Dedifferentiated amniotic fluid mesenchymal stem cell (primary cell): ENCODE results near the gene ST6GALNAC3.
"Not testable (repeated sequence)": the region's sequence is repeated elsewhere in the genome, so short reads cannot be mapped to it uniquely, and the experiment has no call there.

ENCODE experiments used
- DNase-seq: peaks from one replicate; pipeline ENCODE4 v3.0.0-alpha.2; 2016; ENCODE audit errors: extremely low spot score

Gene ST6GALNAC3

GRCh38 chr1:76106719-76107235 is 32.2 kb downstream of the ST6GALNAC3 start:
- DNase-seq, result no peak

GRCh38 chr1:76109404-76109803 is 34.9 kb downstream of the ST6GALNAC3 start:
- no peak for DNase-seq

- no peak for DNase-seq
Measured at GRCh38 chr1:76109901-76110560, 35.5 kb downstream of the ST6GALNAC3 start.

GRCh38 chr1:76110666-76111065 is 36.1 kb downstream of the ST6GALNAC3 start:
- no peak for DNase-seq

GRCh38 chr1:76112321-76112720 is 37.8 kb downstream of the ST6GALNAC3 start:
- not testable (repeated sequence) for DNase-seq

DNA sequence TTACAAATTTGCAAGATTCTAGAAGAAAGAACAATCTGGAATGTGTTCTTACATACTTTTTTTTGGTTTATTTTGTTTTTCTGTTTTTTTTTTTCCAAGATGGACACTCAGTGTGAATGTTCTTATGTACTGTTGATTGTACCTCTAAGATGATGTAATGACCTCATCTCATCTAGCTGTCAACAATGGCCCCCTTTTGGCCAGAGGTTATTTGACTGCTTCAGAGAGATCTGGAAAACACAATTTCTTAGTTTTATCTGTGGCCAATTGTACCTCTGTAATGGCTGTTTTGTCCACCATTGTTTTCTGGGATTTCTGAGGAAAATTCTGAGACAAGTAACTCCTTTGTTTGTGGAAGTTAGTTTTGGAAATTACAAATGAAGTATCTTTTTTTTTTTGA is 38.9 kb downstream of the ST6GALNAC3 start:
- no peak for DNase-seq

- no peak for DNase-seq
Measured at GRCh38 chr1:76115171-76115570, 40.6 kb downstream of the ST6GALNAC3 start.

- DNase-seq, result no peak
Measured at GRCh38 chr1:76121850-76122249, 47.3 kb downstream of the ST6GALNAC3 start.

DNA sequence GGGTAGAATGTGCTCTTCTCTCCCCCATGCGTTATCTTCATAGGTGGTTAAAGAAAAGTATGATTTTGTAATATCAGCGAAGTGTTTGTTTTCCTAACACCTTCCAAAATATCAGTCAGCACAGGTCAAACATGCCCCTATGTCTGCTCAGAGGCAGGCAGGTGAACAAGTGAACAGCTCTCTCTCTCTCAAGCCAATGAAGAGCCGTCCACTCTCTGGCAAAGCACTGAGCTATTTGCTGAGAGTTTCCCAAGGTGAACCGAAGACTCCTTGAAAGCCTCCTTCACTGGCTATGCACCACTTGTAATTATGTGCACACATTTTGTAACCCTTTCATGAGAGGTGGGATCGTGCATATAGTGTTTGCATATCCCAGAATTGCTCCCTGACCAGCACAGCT is 47.7 kb downstream of the ST6GALNAC3 start:
- DNase-seq, result no peak

GRCh38 chr1:76123411-76124064 is 49.0 kb downstream of the ST6GALNAC3 start:
- not testable (repeated sequence) for DNase-seq

- DNase-seq, result no peak
Measured at GRCh38 chr1:76124196-76124595, 49.6 kb downstream of the ST6GALNAC3 start.

- DNase-seq, result no peak
Measured at GRCh38 chr1:76125473-76126219, 51.1 kb downstream of the ST6GALNAC3 start.

GRCh38 chr1:76128096-76128495 is 53.5 kb downstream of the ST6GALNAC3 start:
- no peak for DNase-seq

GRCh38 chr1:76129731-76130130 is 55.2 kb downstream of the ST6GALNAC3 start:
- no peak for DNase-seq

DNA sequence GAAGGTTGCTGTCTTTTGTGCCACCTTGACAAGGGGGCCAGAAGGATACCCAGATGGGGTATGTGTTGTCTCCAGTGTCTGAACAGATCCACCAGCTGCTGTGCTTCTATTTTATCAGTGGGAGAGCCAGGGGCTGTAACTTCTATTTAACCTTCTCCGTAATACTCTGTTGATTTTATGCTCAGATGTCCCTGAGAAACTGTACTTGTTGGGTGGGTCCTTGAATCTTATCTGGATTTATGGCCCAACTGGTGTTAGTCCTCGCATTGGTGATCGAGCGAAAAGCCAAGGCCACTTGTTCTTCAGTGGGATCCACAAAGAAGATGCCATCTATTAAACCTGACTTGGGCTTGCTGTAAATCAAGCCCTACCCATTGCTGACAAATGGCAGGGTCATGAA is 56.4 kb downstream of the ST6GALNAC3 start:
- no peak for DNase-seq

DNA sequence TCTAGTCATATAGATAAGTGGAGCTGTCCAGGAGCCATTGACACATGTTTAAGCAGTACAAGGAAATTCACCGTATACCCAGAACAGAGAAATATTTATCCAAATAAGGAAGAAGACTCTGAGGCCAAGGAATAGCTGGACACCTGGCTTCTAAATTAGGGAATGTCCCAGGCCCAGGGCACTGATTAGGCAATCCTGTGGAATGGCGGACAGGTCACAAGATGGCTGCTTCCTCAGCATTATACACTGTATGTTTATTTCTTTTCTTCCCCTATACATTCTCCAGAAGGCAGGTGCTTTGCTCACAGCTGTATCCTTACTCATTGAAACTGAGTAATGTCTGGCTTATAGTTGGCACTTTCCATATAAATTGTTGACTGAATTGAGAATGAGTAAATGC is 59.4 kb downstream of the ST6GALNAC3 start:
- DNase-seq, result no peak

DNA sequence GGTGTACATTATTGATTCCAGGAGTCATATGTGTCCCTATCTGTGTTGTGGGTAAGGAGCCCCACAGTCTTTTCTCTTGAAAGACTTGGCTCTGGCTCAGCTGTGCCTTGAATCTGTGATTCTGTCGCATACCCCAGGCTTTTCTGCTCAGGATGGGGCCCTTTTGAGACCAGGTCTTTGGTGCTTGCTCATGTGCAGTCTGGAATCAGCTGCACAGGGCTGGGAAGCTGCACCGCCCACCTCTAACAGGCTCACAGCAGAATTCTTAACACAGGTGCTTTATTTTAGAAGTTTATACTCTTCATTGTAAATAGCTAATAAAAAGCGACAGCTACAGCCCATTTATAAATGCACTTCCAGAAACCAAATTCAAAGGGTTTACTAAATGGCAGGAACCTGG is 61.3 kb downstream of the ST6GALNAC3 start:
- no peak for DNase-seq

DNA sequence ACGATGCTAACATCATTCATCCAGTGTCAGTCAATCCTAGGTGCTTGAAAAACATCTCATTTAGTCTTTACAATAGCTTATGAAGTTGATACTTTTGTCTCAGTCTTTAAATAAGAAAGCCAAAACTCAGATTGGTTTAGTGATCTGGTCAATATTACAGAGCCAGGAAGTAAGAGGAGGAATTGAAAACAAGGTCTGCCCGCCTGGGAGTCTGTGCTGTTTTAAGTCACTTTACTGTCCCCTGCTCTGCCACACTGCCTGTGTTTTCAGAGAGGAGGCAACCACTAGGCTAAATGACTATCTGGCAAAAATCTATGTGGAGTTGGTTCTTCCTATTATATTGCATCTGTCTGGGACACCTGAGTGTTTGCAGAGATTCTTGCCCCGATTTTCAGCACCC is 62.3 kb downstream of the ST6GALNAC3 start:
- DNase-seq, result no peak

DNA sequence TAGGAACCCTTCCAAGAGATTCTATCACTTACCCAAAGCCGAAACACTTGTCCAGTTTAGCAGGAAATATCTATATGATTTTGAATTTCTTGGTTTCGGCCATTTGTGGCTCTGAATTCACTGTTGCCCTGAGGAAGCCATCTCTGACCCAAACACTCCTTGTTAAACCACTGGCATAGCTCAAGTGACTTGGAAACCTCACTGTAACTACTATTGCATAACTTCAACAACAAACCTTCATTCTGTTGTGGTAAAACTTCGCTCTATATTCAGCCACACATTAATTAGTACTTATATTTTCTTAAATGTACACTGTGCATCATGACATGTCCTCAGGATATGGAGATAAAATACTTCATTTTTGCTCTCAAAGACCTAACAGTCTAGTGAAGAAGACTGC is 63.2 kb downstream of the ST6GALNAC3 start:
- no peak for DNase-seq

- no peak for DNase-seq
Measured at GRCh38 chr1:76138217-76138616, 63.7 kb downstream of the ST6GALNAC3 start.

GRCh38 chr1:76140227-76140626 is 65.7 kb downstream of the ST6GALNAC3 start:
- no peak for DNase-seq

GRCh38 chr1:76141929-76142328 is 67.4 kb downstream of the ST6GALNAC3 start:
- no peak for DNase-seq
